ENCODE measurements around the gene SH3D19.

SH3D19 gene

DNA sequence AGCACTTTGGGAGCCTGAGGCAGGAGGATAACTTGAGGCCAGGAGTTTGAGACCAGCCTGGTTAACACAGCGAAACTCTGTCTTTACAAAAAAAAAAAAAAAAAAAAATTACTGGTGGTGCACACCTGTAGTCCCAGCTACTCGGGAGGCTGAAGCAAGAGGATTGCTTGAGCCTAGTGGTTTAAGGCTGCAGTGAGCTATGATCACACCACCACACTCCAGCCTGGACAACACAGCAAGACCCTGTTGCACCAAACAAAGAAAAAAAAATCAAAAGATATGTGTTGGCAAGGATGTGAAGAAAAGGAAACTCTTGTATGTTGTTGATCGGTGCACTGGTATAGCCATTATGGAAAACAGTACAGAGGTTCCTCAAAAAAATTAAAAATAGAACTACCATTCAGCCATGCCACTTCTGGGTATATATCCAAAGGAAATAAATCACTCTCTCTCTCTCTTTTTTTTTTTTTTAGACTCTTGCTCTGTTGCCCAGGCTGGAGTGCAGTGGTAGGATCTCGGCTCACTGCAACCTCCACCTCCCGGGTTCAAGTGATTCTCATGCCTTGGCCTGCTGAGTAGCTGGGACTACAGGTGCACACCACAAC is 15.2 kb downstream of the SH3D19 start:
- Histone ChIP-seq H4K20me1 (ENCODE audit: insufficient read depth, low read length) (no peaks in the 10 kb centered on the region), H2AFZ (ENCODE audit: low read depth, low read length) (no peak overlapping the region), H3K9me3 (ENCODE audit: insufficient read depth, low read length, severe bottlenecking) (no peaks in the 10 kb centered on the region), H3K27ac (ENCODE audit: low read length) (no peak overlapping the region), H3K27me3 (ENCODE audit: insufficient read depth, low read length, poor library complexity) (no peaks in the 10 kb centered on the region), H3K79me2 (ENCODE audit: insufficient read depth, low read length) (no peaks in the 10 kb centered on the region), H3K36me3 (ENCODE audit: insufficient read depth, low read length) (no peaks in the 10 kb centered on the region), H3K4me2 (ENCODE audit: insufficient read depth, low read length) (no peak overlapping the region), H3K4me3 (ENCODE audit: low read depth in 1 of 2, low read length in 2 of 2) (no peak overlapping the region), H3K4me1 (ENCODE audit: insufficient read depth, low read length) (no peaks in the 10 kb centered on the region), H3K9ac (ENCODE audit: low read depth, low read length) (no peak overlapping the region)
- no peak for ATAC-seq (ENCODE audit: insufficient read depth, low read depth)
- TF ChIP-seq EZH2 (IDR thresholded peaks at IDR 0.05; ENCODE audit: borderline replicate concordance, low read depth, low read length, severe bottlenecking), result no peak
- TF ChIP-seq, protein P1, sequence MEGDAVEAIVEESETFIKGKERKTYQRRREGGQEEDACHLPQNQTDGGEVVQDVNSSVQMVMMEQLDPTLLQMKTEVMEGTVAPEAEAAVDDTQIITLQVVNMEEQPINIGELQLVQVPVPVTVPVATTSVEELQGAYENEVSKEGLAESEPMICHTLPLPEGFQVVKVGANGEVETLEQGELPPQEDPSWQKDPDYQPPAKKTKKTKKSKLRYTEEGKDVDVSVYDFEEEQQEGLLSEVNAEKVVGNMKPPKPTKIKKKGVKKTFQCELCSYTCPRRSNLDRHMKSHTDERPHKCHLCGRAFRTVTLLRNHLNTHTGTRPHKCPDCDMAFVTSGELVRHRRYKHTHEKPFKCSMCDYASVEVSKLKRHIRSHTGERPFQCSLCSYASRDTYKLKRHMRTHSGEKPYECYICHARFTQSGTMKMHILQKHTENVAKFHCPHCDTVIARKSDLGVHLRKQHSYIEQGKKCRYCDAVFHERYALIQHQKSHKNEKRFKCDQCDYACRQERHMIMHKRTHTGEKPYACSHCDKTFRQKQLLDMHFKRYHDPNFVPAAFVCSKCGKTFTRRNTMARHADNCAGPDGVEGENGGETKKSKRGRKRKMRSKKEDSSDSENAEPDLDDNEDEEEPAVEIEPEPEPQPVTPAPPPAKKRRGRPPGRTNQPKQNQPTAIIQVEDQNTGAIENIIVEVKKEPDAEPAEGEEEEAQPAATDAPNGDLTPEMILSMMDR (IDR thresholded peaks at IDR 0.05; ENCODE audit: borderline replicate concordance, extremely low read depth, low read length, poor library complexity, severe bottlenecking), result no peak
- no peak for DNase-seq

DNA sequence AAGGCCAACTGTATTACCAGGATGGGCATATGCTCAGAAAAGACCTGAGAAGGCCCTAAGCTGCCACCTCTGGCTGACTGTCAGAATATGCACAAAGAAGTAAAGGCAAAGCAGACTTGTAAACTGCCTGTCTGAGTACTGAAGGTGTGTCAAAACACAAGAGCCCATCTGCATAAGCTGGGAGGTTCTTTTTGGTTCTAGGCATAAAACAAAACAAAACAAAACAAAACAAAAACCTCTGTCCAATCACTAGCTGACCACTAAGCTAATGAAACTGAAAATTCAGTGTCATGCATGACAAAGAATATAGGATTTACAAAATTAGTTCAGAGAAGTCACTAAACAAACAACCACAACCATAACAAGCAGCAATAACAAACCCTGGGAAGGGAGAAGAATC is 20.6 kb downstream of the SH3D19 start:
- Histone ChIP-seq H3K9me3 (ENCODE audit: insufficient read depth, low read length, severe bottlenecking) (no peaks in the 10 kb centered on the region), H3K36me3 (ENCODE audit: insufficient read depth, low read length) (no peaks in the 10 kb centered on the region), H3K4me1 (ENCODE audit: insufficient read depth, low read length) (no peaks in the 10 kb centered on the region), H3K4me2 (ENCODE audit: insufficient read depth, low read length) (no peak overlapping the region), H2AFZ (ENCODE audit: low read depth, low read length) (no peak overlapping the region), H3K79me2 (ENCODE audit: insufficient read depth, low read length) (no peaks in the 10 kb centered on the region), H4K20me1 (ENCODE audit: insufficient read depth, low read length) (no peaks in the 10 kb centered on the region), H3K27me3 (ENCODE audit: insufficient read depth, low read length, poor library complexity) (no peaks in the 10 kb centered on the region), H3K4me3 (ENCODE audit: low read depth in 1 of 2, low read length in 2 of 2) (no peak overlapping the region), H3K27ac (ENCODE audit: low read length) (no peak overlapping the region), H3K9ac (ENCODE audit: low read depth, low read length) (no peak overlapping the region)
- no peak for DNase-seq
- no peak for TF ChIP-seq EZH2 (IDR thresholded peaks at IDR 0.05; ENCODE audit: borderline replicate concordance, low read depth, low read length, severe bottlenecking)
- TF ChIP-seq, protein P1 (IDR thresholded peaks at IDR 0.05; ENCODE audit: borderline replicate concordance, extremely low read depth, low read length, poor library complexity, severe bottlenecking), result no peak
- no peak for ATAC-seq (ENCODE audit: insufficient read depth, low read depth)

DNA sequence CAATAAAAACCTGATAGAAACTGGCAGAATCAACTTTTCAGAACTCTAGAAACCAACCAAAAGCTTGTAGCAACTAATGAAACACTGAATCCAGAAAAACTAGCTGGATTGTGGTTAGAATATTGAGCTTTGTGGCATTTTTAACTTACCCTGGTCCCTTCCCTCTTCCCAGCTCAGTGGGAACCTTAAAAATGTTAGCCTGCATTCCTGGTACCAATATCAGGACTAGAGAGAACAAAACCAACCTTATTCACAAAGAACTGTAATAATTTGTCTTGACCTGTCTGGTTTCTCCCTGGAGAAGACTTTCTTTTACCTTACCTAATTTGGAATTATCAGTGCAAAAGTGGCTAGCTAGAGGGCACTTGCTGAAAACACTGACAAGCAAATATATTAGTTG is 21.2 kb downstream of the SH3D19 start:
- ATAC-seq (ENCODE audit: insufficient read depth, low read depth) (no peak), DNase-seq (no peak)
- Histone ChIP-seq H2AFZ (ENCODE audit: low read depth, low read length) (no peak overlapping the region), H3K4me2 (ENCODE audit: insufficient read depth, low read length) (no peak overlapping the region), H3K79me2 (ENCODE audit: insufficient read depth, low read length) (no peaks in the 10 kb centered on the region), H3K36me3 (ENCODE audit: insufficient read depth, low read length) (no peaks in the 10 kb centered on the region), H3K27me3 (ENCODE audit: insufficient read depth, low read length, poor library complexity) (no peaks in the 10 kb centered on the region), H4K20me1 (ENCODE audit: insufficient read depth, low read length) (no peaks in the 10 kb centered on the region), H3K27ac (ENCODE audit: low read length) (no peak overlapping the region), H3K9ac (ENCODE audit: low read depth, low read length) (no peak overlapping the region), H3K4me1 (ENCODE audit: insufficient read depth, low read length) (no peaks in the 10 kb centered on the region), H3K9me3 (ENCODE audit: insufficient read depth, low read length, severe bottlenecking) (no peaks in the 10 kb centered on the region), H3K4me3 (ENCODE audit: low read depth in 1 of 2, low read length in 2 of 2) (no peak overlapping the region)
- TF ChIP-seq, protein P1 (IDR thresholded peaks at IDR 0.05; ENCODE audit: borderline replicate concordance, extremely low read depth, low read length, poor library complexity, severe bottlenecking), result no peak
- no peak for TF ChIP-seq EZH2 (IDR thresholded peaks at IDR 0.05; ENCODE audit: borderline replicate concordance, low read depth, low read length, severe bottlenecking)
